Prostate gland (tissue), 2 donors: ENCODE results near the gene EPC2. TPM values are rescaled to one million over a fixed set of nuclear protein-coding genes. Genes with fewer than 3 reads are reported as not detected.

Source experiments
- DNase-seq: peaks from one replicate; pipeline ENCODE4 v3.0.0-alpha.2; 2019; ENCODE audit warnings: low spot score
- H3K27ac ChIP-seq, 2 donors: fragments of 200-600 bp; sonication (generic); 2 replicates each; pipeline ENCODE4 v1.5.1; 2017 to 2019
- H3K27me3 ChIP-seq: fragments of 200-600 bp; sonication (generic); replicated peaks from 2 replicates; pipeline ENCODE4 v1.5.1; 2019; ENCODE audit not compliant: insufficient read depth
- H3K36me3 ChIP-seq, 2 donors: fragments of 200-600 bp; sonication (generic); 1 replicate in 1 of 2; 2 replicates in 1 of 2; pipeline versions ENCODE4 v1.5.1 to v1.8.1; 2017 to 2019
- H3K4me1 ChIP-seq: fragments of 200-600 bp; sonication (generic); replicated peaks from 2 replicates; pipeline ENCODE4 v1.5.1; 2019
- H3K4me3 ChIP-seq, 2 donors: fragments of 200-600 bp; sonication (generic); 2 replicates each; pipeline ENCODE4 v1.5.1; 2017 to 2019
- H3K9me3 ChIP-seq: fragments of 200-600 bp; sonication (generic); 2 replicates; pipeline ENCODE4 v1.5.1; 2017
- CTCF ChIP-seq, 4 experiments: fragments of 200-600 bp in 2 of 4; fragments of 450-650 bp in 2 of 4; sonication (generic) in 2 of 4; IDR thresholded peaks; 1 replicate in 3 of 4; 2 replicates in 1 of 4; pipeline ENCODE4 v1.5.1; 2016 to 2019; ENCODE audit warnings: antibody characterized with exemption in 4 of 4, mild to moderate bottlenecking in 2 of 4, moderate library complexity in 2 of 4
- POLR2A ChIP-seq: fragments of 450-650 bp; IDR thresholded peaks from one replicate; pipeline ENCODE4 v1.6.1; 2016; ENCODE audit warnings: antibody characterized with exemption, mild to moderate bottlenecking
- POLR2AphosphoS5 ChIP-seq: sonication (generic); formaldehyde crosslinking; IDR thresholded peaks from one replicate; pipeline ENCODE4 v1.6.1; 2017; ENCODE audit warnings: antibody characterized with exemption
- WGBS: methylation state at CpG from one replicate; pipeline ENCODE4 v1.1.5; 2018; 5-methylcytosine and 5-hydroxymethylcytosine counted together
- intact Hi-C: fragments of 100-400 bp; cut with DNase I; formaldehyde crosslinking; loops from one replicate; pipeline ENCODE4 v1.14.2; 2022
- total RNA-seq, 2 donors: library from RNA; depleted of rRNA; stranded (reverse); fragments of >200 nt; gene quantifications; one replicate each; pipeline ENCODE4 v1.1.0, GENCODE V29; 2016

Gene EPC2
- total RNA-seq, 2 donors from 2014 or later, result 27.2 to 40.2 TPM

GRCh38 chr2:148614322-148615049, 30.1 kb upstream of the EPC2 start:
- DNase-seq, result no peak
- H3K27me3 ChIP-seq, result no peaks in the 10 kb centered on the region
- H3K36me3 ChIP-seq, result no peaks in the 10 kb centered on the region
- 40% methylated on average over 6 of the region's 6 CpGs for WGBS
- TF ChIP-seq POLR2A (no peak), POLR2AphosphoS5 (no peak), CTCF (IDR thresholded peaks at IDR 0.05) (no peak)
- H3K4me1 ChIP-seq, result no peaks in the 10 kb centered on the region
- H3K4me3 ChIP-seq, result no peak overlapping the region
- intact Hi-C loops, result no loop called here
- H3K27ac ChIP-seq, result no peak overlapping the region
- H3K9me3 ChIP-seq, result no peaks in the 10 kb centered on the region

- Histone ChIP-seq H3K36me3 (no peaks in the 10 kb centered on the region), H3K4me3 (no peak overlapping the region), H3K9me3 (no peaks in the 10 kb centered on the region), H3K4me1 (no peaks in the 10 kb centered on the region), H3K27ac (no peak overlapping the region), H3K27me3 (no peaks in the 10 kb centered on the region)
- DNase-seq, result no peak
- no peak for TF ChIP-seq POLR2A
- no peak for TF ChIP-seq CTCF (IDR thresholded peaks at IDR 0.05)
- no peak for TF ChIP-seq POLR2AphosphoS5
- 71% methylated on average over 3 of the region's 3 CpGs for WGBS
- intact Hi-C loops, result no loop called here
These were observed 29.1 kb upstream of the EPC2 start for GRCh38 chr2:148615381-148615841.

- no peak overlapping the region for H3K27ac ChIP-seq
- no peaks in the 10 kb centered on the region for H3K9me3 ChIP-seq
- H3K4me3 ChIP-seq, result no peak overlapping the region
- H3K4me1 ChIP-seq, result no peaks in the 10 kb centered on the region
- no peak for DNase-seq
- H3K27me3 ChIP-seq, result no peaks in the 10 kb centered on the region
- intact Hi-C loops, result no loop called here
- H3K36me3 ChIP-seq, result no peaks in the 10 kb centered on the region
- TF ChIP-seq POLR2A (no peak), CTCF (IDR thresholded peaks at IDR 0.05) (no peak), POLR2AphosphoS5 (no peak)
These were observed 27.9 kb upstream of the EPC2 start for GRCh38 chr2:148616662-148617061.

GRCh38 chr2:148617219-148617618, 27.3 kb upstream of the EPC2 start:
- no peak for DNase-seq
- intact Hi-C loops, result no loop called here

More at GRCh38 chr2:148617219-148617618, 27.3 kb upstream of the EPC2 start:
- no peak overlapping the region for H3K27ac ChIP-seq
- WGBS, result 72% methylated on average over 5 of the region's 5 CpGs
- no peaks in the 10 kb centered on the region for H3K9me3 ChIP-seq
- TF ChIP-seq POLR2A, result no peak
- TF ChIP-seq CTCF (IDR thresholded peaks at IDR 0.05), result no peak
- no peak for TF ChIP-seq POLR2AphosphoS5
- H3K4me1 ChIP-seq, result no peaks in the 10 kb centered on the region
- no peaks in the 10 kb centered on the region for H3K36me3 ChIP-seq
- H3K27me3 ChIP-seq, result no peaks in the 10 kb centered on the region
- H3K4me3 ChIP-seq, result no peak overlapping the region
